Coronary artery (tissue), 2 donors: ENCODE measurements around the gene AP4B1.
A peak's percentile ranks its signal among the peaks of the same experiment; 100 is the strongest.

ENCODE experiments used
- DNase-seq: peaks from one replicate; pipeline ENCODE4 v3.0.0-alpha.2; 2017; ENCODE audit warnings: low spot score
- H3K27ac ChIP-seq, 2 donors: fragments of 200-600 bp; sonication (generic); one replicate each; pipeline ENCODE4 v1.5.1; 2016 to 2019
- H3K4me3 ChIP-seq: fragments of 200-600 bp; sonication (generic); 2 replicates; pipeline ENCODE4 v1.5.1; 2016; ENCODE audit warnings: mild to moderate bottlenecking, moderate library complexity
- TF ChIP-seq, protein P1 (sequence below): fragments of 200-600 bp; sonication (generic); IDR thresholded peaks from one replicate; pipeline ENCODE4 v1.5.1; 2019; ENCODE audit warnings: antibody characterized with exemption

AP4B1 gene

GRCh38 chr1:113879739-113880038, 24.9 kb downstream of the AP4B1 start:
- no peak for DNase-seq
- no peak overlapping the region for H3K27ac ChIP-seq
- H3K4me3 ChIP-seq, result no peak overlapping the region
- TF ChIP-seq, protein P1, sequence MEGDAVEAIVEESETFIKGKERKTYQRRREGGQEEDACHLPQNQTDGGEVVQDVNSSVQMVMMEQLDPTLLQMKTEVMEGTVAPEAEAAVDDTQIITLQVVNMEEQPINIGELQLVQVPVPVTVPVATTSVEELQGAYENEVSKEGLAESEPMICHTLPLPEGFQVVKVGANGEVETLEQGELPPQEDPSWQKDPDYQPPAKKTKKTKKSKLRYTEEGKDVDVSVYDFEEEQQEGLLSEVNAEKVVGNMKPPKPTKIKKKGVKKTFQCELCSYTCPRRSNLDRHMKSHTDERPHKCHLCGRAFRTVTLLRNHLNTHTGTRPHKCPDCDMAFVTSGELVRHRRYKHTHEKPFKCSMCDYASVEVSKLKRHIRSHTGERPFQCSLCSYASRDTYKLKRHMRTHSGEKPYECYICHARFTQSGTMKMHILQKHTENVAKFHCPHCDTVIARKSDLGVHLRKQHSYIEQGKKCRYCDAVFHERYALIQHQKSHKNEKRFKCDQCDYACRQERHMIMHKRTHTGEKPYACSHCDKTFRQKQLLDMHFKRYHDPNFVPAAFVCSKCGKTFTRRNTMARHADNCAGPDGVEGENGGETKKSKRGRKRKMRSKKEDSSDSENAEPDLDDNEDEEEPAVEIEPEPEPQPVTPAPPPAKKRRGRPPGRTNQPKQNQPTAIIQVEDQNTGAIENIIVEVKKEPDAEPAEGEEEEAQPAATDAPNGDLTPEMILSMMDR, result no peak

GRCh38 chr1:113876176-113876575, 28.4 kb downstream of the AP4B1 start:
- Histone ChIP-seq H3K4me3 (no peak overlapping the region), H3K27ac (no peak overlapping the region)
- TF ChIP-seq, protein P1, result no peak
- no peak for DNase-seq

- H3K4me3 ChIP-seq, result no peak overlapping the region
- H3K27ac ChIP-seq, result no peak overlapping the region
- DNase-seq, result no peak
- TF ChIP-seq, protein P1, result no peak
These were observed 28.9 kb downstream of the AP4B1 start for GRCh38 chr1:113875714-113876113.

DNA sequence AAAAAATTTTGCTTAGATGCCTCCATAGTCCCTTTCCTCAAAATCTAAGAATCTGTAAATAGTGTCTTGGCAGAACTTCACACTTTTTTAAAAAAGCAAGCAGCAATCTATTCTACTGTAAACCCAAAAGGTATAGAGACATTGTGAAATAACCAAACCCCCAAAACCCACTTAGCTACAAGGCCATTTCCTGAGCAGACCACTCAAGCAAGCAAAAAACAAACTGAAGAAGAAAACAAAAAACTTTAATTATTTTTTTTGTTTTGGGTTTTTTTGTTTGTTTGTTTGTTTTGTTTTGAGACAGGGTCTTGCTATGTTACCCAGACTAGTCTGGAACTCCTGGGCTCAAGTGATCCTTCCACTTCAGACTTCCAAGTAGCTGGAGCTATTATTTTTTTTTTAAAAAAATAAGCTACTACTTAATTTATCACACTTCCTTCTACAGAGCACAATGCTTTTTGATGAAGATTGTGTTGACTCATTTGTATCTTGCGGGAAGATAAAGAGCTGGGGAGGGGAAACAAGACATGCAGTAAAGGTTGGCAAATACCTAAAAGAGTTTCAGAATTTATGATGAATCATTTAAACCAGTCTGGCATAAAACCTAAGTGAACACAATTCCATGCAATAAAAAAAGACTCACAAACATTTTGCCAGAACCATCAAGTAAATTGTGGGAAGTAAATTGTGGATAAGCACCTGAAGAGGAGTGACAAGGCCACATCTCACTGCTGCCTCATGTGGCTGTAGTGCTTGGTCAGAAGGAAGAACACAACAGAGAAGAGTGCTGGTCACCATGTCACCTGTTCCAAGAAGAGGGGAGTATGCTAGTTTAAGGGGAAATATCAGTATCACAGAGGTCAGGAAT, 30.4 kb downstream of the AP4B1 start:
- no peak overlapping the region for H3K27ac ChIP-seq

DNA sequence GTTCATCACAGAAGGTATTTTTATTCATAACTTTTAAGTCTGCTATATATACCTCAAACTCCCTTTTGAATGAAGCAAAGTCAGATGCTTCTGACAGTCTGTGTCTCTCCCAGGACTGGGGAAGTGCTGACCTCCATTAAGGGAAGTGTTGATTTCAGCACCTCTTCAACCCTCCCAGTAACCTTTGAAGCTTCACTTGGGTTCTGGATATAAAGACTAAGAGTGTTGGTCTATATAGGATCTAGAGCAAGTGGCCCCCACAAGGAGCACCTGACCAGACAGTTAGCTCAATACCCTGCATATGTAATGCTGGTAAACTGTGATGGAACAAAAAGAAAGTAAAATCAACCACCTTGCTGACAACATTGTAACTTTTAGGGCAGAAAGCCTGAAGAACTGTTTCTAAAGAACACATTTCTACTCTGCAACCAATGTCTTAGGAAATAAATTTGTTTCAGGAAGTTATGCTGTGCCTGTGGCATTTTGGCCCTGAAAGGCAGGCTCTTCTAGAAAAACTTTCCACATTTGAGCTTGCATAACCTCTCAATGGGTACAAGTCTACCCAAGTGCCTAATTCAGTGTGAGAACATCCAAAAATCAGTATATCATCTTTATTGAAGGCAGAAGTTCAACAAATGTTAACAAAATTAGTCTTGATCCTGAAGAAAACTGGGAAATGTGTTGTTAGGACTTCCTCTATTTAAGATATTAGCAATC, 32.2 kb downstream of the AP4B1 start:
- TF ChIP-seq, protein P1, result no peak
- Histone ChIP-seq H3K4me3 (no peak overlapping the region), H3K27ac (peak overlapping the region in 1 of 2 donors; percentile 69)
- DNase-seq, result no peak

More for the DNA sequence above, 30.4 kb downstream of the AP4B1 start:
- H3K4me3 ChIP-seq, result no peak overlapping the region
- DNase-seq, result no peak
- TF ChIP-seq, protein P1, result no peak

- H3K27ac ChIP-seq, result peak within 1 kb of the TSS in 1 of 2 donors; percentile 69
- TF ChIP-seq, protein P1, result no peak
- no peak within 1 kb of the TSS for H3K4me3 ChIP-seq
- DNase-seq, result no peak
These were observed 32.9 kb downstream of the AP4B1 start, which contains the start of gene PTPN22 for GRCh38 chr1:113871597-113872113. Gene PTPN22 (minus strand): TSS chr1:113871712.
